GM18526 (cell line): ENCODE measurements around the gene PIEZO1.

Source experiments
- POLR2A ChIP-seq: IDR thresholded peaks from 3 replicates; pipeline ENCODE4 v1.6.1; 2011; ENCODE audit not compliant: insufficient read length; ENCODE audit errors: extremely low read depth

The PIEZO1 gene

GRCh38 chr16:88780142-88781062 is 4.6 kb downstream of the PIEZO1 start:
- no peak for TF ChIP-seq POLR2A

- no peak for TF ChIP-seq POLR2A
Observed at GRCh38 chr16:88779406-88780141, 5.4 kb downstream of the PIEZO1 start.

- TF ChIP-seq POLR2A: no peak
Observed at GRCh38 chr16:88778541-88779065, 6.4 kb downstream of the PIEZO1 start.

GRCh38 chr16:88778271-88778525 is 6.8 kb downstream of the PIEZO1 start:
- no peak for TF ChIP-seq POLR2A

GRCh38 chr16:88777471-88778270 is 7.3 kb downstream of the PIEZO1 start:
- no peak for TF ChIP-seq POLR2A

- no peak for TF ChIP-seq POLR2A
Observed at GRCh38 chr16:88775825-88776224, 9.2 kb downstream of the PIEZO1 start.

GRCh38 chr16:88774544-88775393 is 10.3 kb downstream of the PIEZO1 start:
- no peak for TF ChIP-seq POLR2A

GRCh38 chr16:88773812-88774291 is 11.2 kb downstream of the PIEZO1 start:
- TF ChIP-seq POLR2A: no peak

- no peak for TF ChIP-seq POLR2A
Observed at GRCh38 chr16:88772871-88773811, 11.9 kb downstream of the PIEZO1 start.

GRCh38 chr16:88771294-88771772 is 13.7 kb downstream of the PIEZO1 start:
- no peak for TF ChIP-seq POLR2A

- no peak for TF ChIP-seq POLR2A
Observed at GRCh38 chr16:88770461-88771293, 14.3 kb downstream of the PIEZO1 start.
